ENCODE results near the gene PFKFB3.

- no peak for TF ChIP-seq CTCF (IDR thresholded peaks at IDR 0.05)
- no peak for TF ChIP-seq POLR2A (IDR thresholded peaks at IDR 0.05)
These were observed 21.2 kb downstream of the PFKFB3 start for GRCh38 chr10:6223981-6224380.
